Measurements from ENCODE around the gene NPAS3.

GRCh38 chr14:33834466-33835260 is 896.0 kb downstream of the NPAS3 start:
- no peak for TF ChIP-seq CTCF (IDR thresholded peaks at IDR 0.05)
- TF ChIP-seq POLR2A (IDR thresholded peaks at IDR 0.05) = no peak
- no peak for TF ChIP-seq EP300 (IDR thresholded peaks at IDR 0.05)

All from tibial nerve (tissue), 4 donors.